Raji (cell line): Measurements from ENCODE around the gene DNAJA1.

ENCODE experiments used
- POLR2A ChIP-seq: IDR thresholded peaks from 2 replicates; pipeline ENCODE4 v1.6.1; 2011; ENCODE audit warnings: low read depth, low read length, control low read depth; ENCODE audit not compliant: insufficient read depth

The DNAJA1 gene

GRCh38 chr9:33046061-33046460 is 21.0 kb downstream of the DNAJA1 start:
- no peak for TF ChIP-seq POLR2A

- TF ChIP-seq POLR2A = no peak
These were observed 23.0 kb downstream of the DNAJA1 start for GRCh38 chr9:33048054-33048465.

- no peak for TF ChIP-seq POLR2A
These were observed 24.7 kb downstream of the DNAJA1 start for GRCh38 chr9:33049680-33050361.

GRCh38 chr9:33051144-33051543 is 26.1 kb downstream of the DNAJA1 start:
- no peak for TF ChIP-seq POLR2A

- TF ChIP-seq POLR2A = no peak
These were observed 40.3 kb downstream of the DNAJA1 start for GRCh38 chr9:33065157-33066076.

- TF ChIP-seq POLR2A = no peak
These were observed 43.9 kb downstream of the DNAJA1 start for GRCh38 chr9:33068991-33069390.

- TF ChIP-seq POLR2A = peak; percentile 88
These were observed 51.3 kb downstream of the DNAJA1 start, which contains the start of gene SMU1 for GRCh38 chr9:33076046-33077004. Gene SMU1 (minus strand): TSS chr9:33076674. CDS start chr9:33076608, 66 bp downstream.

GRCh38 chr9:33080534-33080933 is 55.5 kb downstream of the DNAJA1 start:
- TF ChIP-seq POLR2A = no peak

GRCh38 chr9:33081128-33081851 is 56.2 kb downstream of the DNAJA1 start:
- no peak for TF ChIP-seq POLR2A

GRCh38 chr9:33082128-33082527 is 57.1 kb downstream of the DNAJA1 start:
- no peak for TF ChIP-seq POLR2A

GRCh38 chr9:33082538-33083326 is 57.7 kb downstream of the DNAJA1 start:
- no peak for TF ChIP-seq POLR2A
